Measurements from ENCODE around the gene WSB2. TPM values are rescaled to one million over a fixed set of nuclear protein-coding genes. Genes with fewer than 3 reads are reported as not detected.

The WSB2 gene
- total RNA-seq, 3 donors from 2014 or later: 103 to 159 (median 119) TPM

DNA sequence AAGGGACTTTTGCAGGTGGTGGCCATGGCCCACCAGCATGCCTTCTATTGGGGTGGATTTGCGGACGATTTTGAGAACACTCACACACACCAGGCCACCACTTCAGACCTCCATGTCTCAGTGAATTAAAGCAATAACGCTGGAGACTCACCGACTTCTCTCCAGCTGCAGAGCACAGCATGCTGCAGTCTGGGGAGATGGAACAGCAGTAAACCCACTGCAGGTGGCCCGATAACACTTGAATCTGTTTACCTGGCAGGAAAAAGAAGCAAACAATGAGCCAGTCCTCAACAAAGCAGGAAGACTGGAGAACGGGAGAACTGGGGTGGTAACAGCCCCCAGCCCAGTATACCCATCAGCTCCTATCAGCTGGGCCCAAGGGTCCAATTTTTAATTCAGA is 22.8 kb downstream of the WSB2 start:
- intact Hi-C loops (cut with DNase I, micrococcal nuclease): loop anchor here (10.0 kb wide), 1 partner anchor 163 kb away; no protein-coding TSS in a partner anchor
- no peaks in the 10 kb centered on the region for H3K4me1 ChIP-seq (ENCODE audit: low read depth)
- TF ChIP-seq, protein P1, sequence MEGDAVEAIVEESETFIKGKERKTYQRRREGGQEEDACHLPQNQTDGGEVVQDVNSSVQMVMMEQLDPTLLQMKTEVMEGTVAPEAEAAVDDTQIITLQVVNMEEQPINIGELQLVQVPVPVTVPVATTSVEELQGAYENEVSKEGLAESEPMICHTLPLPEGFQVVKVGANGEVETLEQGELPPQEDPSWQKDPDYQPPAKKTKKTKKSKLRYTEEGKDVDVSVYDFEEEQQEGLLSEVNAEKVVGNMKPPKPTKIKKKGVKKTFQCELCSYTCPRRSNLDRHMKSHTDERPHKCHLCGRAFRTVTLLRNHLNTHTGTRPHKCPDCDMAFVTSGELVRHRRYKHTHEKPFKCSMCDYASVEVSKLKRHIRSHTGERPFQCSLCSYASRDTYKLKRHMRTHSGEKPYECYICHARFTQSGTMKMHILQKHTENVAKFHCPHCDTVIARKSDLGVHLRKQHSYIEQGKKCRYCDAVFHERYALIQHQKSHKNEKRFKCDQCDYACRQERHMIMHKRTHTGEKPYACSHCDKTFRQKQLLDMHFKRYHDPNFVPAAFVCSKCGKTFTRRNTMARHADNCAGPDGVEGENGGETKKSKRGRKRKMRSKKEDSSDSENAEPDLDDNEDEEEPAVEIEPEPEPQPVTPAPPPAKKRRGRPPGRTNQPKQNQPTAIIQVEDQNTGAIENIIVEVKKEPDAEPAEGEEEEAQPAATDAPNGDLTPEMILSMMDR (IDR thresholded peaks at IDR 0.05): no peak
- no peak for ATAC-seq
- H3K9me3 ChIP-seq: no peaks in the 10 kb centered on the region
- H3K36me3 ChIP-seq (ENCODE audit: low read depth): peaks cover 12% of the 10 kb centered on the region
- no peak overlapping the region for H3K4me3 ChIP-seq
- no peak for DNase-seq

DNA sequence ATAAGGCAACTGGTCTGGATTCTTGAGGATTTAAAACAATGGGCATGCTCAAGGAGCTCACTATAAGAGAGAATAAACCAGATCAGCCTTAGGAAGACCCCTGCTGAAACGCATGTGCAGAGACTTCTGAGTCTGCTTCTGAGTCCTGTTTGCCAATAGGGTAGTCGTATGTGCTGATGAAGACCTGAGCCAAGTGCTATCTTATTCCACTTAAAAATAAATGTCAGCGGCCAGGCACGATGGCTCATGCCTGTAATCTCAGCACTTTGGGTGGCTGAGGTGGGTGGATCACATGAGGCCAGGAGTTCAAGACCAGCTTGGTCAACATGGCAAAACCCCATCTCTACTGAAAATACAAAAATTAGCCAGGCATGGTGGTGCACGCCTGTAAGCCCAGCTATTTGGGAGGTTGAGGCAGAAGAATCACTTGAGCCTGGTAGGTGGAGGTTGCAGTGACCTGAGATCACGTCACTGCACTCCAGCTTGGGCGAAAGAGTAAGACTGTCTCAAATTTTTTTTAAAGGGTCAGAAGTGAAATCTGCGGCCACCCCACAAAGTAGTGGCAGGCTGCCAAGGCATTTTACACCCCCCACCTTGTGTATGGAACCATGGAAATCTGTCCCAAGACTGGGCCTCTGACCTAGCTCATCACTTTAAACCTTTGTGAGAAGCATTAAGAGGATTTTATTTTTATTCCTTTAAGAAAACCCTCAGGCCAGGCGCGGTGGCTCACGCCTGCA is 24.1 kb downstream of the WSB2 start:
- Histone ChIP-seq H3K36me3 (ENCODE audit: low read depth) (peaks cover 12% of the 10 kb centered on the region), H3K9me3 (no peaks in the 10 kb centered on the region), H3K4me1 (ENCODE audit: low read depth) (no peaks in the 10 kb centered on the region), H3K4me3 (no peak overlapping the region)
- DNase-seq (no peak), ATAC-seq (no peak)
- intact Hi-C loops (cut with DNase I, micrococcal nuclease): loop anchor here (10.0 kb wide), 1 partner anchor 162 kb away; no protein-coding TSS in a partner anchor
- TF ChIP-seq, protein P1 (IDR thresholded peaks at IDR 0.05): no peak

DNA sequence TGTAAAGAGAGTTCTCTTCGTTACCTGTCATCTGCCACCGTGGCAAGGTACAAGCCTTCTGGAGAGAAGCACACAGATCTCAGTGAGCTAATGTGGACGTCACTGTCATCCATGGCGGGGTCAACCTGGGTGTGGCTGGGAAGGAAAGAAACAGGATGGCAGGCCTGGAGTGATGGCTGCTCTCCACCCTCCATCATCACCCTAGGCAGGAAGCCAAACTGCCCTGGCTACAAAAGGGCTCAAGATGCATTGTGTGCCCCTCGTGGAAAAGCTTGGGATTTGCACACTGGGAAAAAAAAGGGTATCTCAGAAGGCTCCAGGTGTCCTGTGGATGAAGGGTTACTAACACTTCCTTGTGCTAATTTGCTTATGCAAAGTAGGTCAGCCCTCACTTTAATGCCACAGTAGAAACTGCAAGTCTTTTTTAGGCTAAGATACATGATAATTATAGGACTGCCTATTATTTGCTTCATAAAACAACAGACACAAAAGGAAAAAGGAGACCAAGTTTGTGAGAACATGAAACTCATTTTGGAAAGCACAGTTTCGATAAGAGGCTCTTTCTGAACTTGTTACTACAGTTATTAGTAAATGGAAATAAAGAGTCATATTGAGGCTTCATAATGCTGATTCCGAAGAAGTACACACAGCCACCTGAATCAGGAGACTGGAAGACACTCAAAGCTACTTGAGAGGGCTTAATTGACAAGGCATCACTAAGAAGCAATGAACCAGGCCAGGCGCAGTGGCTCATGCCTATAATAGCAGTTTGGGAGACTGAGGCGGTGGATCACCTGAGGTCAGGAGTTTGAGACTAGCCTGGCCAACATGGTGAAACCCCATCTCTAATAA is 25.6 kb downstream of the WSB2 start:
- TF ChIP-seq, protein P1 (IDR thresholded peaks at IDR 0.05): no peak
- ATAC-seq: peak; percentile 56
- H3K9me3 ChIP-seq: no peaks in the 10 kb centered on the region
- H3K4me3 ChIP-seq: no peak overlapping the region
- intact Hi-C loops (cut with DNase I, micrococcal nuclease): loop anchor here (10.0 kb wide), 1 partner anchor 161 kb away; no protein-coding TSS in a partner anchor
- H3K36me3 ChIP-seq (ENCODE audit: low read depth): peaks cover 8% of the 10 kb centered on the region
- DNase-seq: no peak
- H3K4me1 ChIP-seq (ENCODE audit: low read depth): no peaks in the 10 kb centered on the region

DNA sequence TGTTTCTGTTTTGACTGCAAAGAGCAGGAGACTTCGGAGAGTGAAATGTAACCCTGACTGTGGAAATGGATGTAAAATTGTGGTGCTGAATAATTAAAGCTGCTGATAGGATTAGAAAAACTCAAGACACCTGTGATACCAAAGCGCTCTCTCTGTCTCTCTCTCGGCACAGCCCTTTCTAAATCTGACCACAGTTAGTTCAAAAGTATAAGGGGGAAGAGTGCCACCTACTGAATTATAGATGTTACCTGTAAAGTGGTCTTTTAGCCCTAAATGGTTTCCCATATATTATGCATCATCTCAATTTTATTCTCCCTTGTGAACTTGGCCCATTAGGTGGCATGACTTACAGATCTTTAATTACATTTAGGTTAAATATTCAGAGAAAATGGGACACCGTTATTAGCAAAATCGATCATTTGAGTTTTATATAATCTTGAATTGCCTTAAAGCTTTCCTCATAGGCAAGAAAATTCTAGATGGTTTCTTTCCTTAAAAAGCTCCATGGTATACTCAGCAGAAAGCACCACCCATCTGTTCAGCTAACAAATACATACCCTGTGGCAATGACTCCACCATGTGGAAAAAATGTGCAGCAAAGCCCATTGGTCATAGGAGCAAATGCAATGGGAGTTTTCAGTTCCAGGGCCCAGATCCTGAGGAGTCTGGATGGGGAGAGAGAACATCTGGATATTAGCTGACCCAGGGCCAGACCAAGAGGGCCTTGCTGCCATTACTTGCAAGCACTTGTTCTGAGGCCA is 26.4 kb downstream of the WSB2 start:
- Histone ChIP-seq H3K4me1 (ENCODE audit: low read depth) (no peaks in the 10 kb centered on the region), H3K36me3 (ENCODE audit: low read depth) (peaks cover 8% of the 10 kb centered on the region), H3K4me3 (no peak overlapping the region), H3K9me3 (no peaks in the 10 kb centered on the region)
- intact Hi-C loops (cut with DNase I, micrococcal nuclease): loop anchor here (10.0 kb wide), 1 partner anchor 160 kb away; no protein-coding TSS in a partner anchor
- DNase-seq (peak in 1 of 3 donors; percentile 70), ATAC-seq (peak; percentile 76)
- TF ChIP-seq, protein P1 (IDR thresholded peaks at IDR 0.05): no peak

DNA sequence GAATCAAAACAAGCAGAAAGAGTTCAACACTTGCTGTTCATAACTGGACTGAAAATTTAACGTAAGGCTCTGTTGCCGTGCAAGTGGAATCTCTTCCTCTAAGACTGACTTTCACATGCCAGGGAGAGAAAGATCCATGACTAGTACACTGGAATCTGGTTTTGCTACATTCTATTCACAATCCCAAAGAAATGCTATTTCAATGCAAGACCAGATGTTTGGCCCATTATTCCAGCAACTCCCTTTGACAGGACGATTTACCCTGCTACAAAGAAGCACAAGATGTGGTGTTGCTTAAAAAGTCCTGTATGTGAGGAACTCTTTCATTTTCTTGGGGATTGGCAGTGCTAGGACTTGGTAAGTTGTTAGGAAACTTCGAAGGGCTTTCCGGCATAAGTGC is 27.1 kb downstream of the WSB2 start:
- Histone ChIP-seq H3K36me3 (ENCODE audit: low read depth) (peaks cover 8% of the 10 kb centered on the region), H3K4me3 (no peak overlapping the region), H3K9me3 (no peaks in the 10 kb centered on the region), H3K4me1 (ENCODE audit: low read depth) (no peaks in the 10 kb centered on the region)
- DNase-seq (no peak), ATAC-seq (no peak)
- intact Hi-C loops (cut with DNase I, micrococcal nuclease): loop anchor here (10.0 kb wide), 1 partner anchor 159 kb away; no protein-coding TSS in a partner anchor
- TF ChIP-seq, protein P1 (IDR thresholded peaks at IDR 0.05): no peak

Data from mucosa of descending colon (tissue), 3 donors.